NCI-H526 (cell line): ENCODE results near the gene EPB41L4A.
A peak's percentile ranks its signal among the peaks of the same experiment; 100 is the strongest.

Experiments
- DNase-seq, 2 experiments: peaks; one replicate each; lab custom pipeline; 2025; lab: John Stamatoyannopoulos, UW

EPB41L4A gene

DNA sequence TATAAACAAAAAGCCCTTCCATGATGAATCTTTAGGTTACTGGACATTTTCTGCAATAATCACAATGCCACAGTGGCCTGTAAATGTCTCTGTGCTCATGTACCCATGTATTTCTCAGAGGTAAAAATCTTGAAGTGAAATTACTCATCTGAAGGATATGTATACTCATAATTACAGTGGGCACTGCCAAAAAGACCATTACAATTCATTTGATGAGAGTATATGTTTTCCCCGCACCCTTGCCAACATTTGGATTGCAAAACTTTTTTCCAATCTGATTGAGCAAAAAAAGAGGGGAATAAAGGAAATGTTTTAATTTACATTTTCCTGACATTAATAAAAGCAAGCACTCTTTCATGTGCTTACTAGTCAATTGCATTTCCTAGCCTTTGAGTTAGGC lies 110.5 kb downstream of the EPB41L4A start:
- DNase-seq = no peak

DNA sequence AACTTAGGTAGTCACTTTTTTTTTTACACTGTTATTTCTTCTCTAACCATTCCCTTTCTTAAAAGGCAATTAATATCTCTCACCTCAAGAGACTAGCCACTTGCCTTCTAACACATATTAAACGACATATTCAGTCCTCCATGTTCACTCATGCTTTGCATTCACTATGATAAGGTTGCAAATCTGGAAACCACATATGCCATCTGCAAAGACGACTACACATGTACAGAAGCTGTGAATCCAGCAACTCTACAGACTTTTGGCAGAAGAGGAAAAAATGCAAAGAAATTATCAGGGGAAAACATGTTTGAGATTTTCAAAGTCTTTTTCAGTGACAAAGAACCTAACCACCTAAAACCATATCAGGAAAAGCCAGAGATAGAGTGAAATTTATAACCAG lies 112.1 kb downstream of the EPB41L4A start:
- DNase-seq = peak; percentile 18 to 31

DNA sequence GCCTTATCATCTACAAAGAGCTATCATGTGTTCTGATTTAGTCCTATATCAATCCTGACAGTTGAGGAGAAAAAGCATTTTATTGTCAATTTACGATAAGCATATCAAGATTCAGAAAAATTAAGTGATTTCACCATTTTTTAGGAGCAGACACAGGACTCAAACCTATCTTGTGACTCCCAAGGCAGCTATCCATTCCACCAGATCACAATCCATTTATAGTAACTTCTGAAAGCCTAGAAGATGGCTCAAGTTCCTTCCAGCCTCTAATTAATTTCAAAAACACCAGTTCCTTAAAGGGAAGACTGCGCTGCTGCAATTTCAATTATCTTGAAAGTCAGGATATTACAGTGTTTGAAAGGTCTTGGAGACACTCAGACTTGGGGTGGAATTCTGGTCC lies 114.3 kb downstream of the EPB41L4A start:
- no peak for DNase-seq

DNA sequence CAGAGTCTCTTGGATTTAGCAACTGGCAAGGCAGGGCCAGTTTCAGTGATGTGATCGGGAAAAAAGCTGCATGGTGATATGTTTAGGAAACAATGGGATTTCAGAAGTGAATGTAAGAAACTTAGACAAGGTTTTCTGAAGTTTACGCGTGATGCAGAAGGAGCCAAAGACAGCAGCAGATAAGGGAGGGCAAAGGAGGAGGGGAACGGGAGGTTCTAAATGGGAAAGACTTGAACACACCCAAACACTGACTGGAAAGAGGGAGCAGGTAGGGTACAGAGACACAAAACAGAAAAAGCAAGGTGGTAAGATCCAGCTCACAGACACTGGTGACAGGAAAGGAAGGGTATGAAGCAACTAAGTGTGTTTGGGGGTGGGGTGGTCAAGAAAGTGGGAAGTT lies 115.4 kb downstream of the EPB41L4A start:
- DNase-seq = no peak

DNA sequence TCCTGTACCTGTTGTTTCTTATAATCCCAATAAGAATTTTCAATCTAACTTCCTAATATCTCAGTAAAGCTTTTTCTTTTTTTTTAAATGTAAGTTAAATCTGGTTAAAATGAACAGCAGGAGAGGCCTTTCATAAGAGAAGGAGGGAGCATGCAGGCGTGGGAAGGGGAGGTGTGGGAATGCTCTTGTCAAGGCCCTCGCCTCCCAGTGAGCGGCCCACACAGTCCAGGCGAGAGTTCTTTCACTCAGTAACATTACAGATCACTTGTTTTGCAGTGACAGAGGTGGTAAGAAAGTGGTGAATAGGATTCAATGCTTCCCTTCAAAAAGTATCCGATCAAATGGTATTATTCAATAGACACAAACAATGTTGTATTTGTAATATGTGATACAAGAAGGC lies 125.0 kb downstream of the EPB41L4A start:
- DNase-seq = no peak

DNA sequence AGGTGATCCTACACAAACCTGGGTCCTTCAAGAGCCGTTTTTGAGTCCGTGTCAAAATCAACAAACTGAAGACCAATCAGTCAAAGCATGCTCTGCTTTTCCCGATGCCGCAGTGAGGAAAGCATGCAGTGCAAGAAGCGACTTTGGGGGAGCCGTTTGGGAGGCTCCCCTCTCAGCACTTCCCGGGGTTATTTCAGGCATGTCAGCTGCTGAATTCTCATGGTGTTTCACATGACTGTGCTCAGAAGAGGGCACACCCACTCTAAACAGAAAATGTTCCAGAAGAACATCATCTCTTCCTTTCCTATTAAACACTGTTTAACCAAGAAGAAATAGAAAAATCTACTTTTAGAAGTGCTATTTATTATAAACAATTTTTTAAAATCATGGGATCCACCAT lies 125.5 kb downstream of the EPB41L4A start:
- no peak for DNase-seq

DNA sequence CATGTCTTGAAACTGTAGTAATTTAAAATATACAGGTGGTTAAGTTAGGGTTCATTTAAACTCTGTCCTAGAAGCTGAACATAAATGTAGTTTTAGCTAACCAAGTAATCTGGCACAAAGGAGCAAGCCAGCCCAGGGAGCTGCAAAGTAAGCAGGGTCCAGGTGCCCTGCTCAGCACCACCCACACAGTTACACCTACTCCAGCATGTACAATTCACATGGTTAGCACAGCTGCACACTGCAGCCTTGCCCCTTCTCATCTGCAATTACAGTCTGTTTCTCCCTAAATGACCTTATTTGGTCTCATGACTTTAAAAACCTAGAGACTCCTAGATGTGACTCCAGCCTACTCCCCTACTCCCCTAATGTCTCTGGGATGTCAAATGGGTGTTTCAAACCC lies 128.4 kb downstream of the EPB41L4A start:
- no peak for DNase-seq

DNA sequence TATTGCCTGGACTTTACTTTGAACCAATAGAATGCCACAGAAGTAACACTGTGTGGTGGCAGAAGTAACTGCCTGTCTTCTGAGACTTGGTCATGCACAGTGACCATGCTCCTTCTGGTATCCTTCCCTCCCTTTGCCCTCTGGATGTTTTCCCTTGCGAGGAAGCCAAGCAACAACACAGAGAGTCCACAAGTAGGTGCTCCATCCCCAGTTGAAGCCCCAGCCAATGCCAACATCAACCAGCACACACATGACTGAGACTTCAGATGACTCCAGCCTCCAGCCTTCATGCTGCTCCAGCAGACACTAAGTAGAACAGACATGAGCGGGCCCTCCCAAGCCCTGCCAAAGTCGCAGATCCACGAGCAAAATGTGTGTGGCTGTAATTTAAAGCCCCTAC lies 129.6 kb downstream of the EPB41L4A start:
- DNase-seq = no peak

DNA sequence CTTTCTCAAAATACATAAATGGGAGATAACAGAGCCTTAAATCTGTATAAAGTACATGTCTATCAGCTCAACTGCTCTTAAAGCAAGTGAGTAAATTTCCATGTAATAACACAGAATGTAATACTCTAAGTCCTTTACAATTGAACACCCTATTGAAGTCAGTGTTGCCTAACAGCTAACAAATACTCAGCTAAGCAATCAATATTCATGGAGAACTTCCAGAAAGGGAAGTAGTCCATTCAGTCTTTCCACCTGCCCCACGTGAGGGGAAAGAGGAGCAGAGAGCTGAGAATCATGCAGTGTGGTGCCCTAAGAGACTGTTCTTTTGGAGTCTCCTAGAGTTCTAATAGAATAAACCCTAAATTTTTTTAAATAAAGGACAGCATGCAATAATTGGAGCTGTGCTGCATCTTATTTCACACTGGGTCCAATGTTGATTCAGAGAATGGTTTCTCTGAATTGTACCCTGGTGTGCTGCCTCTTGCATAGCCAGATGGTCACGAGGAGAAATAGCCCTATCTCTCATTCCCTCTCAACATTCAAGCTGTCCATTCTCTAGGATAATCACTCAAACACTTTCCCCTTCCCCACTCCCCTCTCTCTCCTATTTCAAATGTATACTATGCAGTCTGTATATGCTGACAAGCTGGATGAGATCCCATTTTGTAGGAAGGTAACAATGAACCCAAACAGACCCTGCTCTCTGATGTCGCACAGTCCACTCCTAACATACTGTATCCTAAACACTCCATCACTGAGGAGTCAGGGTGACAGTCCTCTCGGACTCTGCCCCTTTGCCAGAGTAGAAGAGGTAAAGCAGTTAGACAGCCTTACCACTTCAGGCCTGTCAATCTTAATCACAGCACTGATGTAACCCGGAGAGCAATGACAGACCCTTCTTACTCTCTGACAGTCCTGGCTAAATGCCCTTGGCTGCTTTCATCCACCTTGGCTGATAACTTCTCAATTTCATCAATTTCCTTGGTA lies 134.8 kb downstream of the EPB41L4A start:
- DNase-seq = no peak

DNA sequence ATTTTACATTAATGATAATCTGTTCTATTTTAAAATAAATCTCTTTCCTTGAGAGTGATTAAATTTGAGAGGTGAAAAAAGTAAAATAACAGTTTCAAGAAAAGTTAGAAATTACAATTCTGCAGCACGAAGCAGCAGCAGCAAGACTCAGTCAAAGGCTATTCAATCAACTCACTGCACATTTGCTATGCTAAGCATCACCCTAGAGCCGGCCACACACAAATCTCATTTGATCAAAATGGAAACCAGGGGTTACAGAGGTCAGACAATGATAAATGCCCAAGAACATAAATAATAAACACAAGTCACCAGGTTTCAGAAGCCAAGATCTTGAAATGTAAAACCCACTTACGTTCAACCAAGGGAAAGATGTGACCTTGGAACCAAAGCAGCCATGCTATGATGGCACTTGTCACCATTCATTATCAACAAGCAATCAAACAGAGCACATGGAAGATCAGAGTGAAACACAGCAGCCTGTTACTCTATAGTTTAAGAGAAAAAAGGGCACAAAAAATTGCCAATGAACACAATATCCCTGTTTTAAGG lies 136.0 kb downstream of the EPB41L4A start:
- no peak for DNase-seq

DNA sequence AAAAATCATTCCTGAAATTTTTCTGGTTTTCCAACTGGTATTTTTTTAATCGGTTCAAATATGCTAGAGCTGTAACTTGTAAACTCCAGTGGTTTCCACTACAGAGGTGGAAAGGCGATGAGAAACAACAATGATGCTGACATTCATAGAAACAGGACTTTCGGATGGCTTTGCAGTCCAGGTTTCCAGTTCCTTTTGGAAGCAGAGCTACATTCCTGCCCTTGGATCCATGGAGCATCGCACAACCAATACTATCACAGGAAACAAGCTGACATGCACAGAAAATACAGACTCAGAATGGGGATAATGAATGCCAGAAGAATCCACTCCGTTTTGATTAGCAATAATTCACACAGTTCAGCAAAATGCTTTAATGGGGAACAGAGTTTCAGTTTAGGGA lies 140.0 kb downstream of the EPB41L4A start:
- no peak for DNase-seq

DNA sequence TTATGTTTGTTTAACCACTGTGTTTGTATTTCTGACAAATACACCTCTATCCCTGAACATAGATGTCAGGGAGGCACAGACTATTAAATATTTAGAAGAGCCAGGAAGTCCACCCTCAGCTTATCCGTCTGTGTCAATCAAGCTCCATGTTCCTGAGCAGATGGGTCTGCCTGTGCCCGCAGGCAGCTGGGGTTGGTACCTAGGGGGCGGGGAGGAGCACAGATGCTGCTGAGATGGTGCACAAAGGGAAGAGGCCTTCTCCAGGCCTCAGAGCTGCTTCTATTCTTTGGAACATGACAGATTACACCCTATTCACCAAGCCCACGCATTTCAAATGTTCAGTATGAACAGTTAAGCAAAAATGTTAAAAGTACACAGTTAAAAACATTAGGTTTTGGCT lies 142.1 kb downstream of the EPB41L4A start:
- peak; percentile 2 to 22 for DNase-seq

DNA sequence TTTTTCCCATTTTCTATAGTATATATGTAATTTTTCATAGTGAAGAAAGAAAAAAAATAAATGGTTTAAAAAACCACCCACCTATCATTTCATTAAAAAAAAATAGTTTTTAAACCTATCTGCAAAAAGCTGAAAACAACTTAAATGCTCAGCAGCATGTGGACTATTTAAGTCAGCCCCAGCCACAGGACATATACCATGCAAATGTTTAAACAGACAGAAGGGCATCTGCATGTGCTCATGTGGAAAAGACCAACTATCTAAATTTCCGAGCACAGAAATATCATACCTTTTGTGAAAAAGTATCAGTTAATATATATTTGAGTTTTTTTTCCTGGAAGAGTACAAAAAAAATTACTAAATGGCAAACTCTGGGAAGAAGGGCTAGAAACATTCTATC lies 143.4 kb downstream of the EPB41L4A start:
- DNase-seq = peak; percentile 22 to 58

DNA sequence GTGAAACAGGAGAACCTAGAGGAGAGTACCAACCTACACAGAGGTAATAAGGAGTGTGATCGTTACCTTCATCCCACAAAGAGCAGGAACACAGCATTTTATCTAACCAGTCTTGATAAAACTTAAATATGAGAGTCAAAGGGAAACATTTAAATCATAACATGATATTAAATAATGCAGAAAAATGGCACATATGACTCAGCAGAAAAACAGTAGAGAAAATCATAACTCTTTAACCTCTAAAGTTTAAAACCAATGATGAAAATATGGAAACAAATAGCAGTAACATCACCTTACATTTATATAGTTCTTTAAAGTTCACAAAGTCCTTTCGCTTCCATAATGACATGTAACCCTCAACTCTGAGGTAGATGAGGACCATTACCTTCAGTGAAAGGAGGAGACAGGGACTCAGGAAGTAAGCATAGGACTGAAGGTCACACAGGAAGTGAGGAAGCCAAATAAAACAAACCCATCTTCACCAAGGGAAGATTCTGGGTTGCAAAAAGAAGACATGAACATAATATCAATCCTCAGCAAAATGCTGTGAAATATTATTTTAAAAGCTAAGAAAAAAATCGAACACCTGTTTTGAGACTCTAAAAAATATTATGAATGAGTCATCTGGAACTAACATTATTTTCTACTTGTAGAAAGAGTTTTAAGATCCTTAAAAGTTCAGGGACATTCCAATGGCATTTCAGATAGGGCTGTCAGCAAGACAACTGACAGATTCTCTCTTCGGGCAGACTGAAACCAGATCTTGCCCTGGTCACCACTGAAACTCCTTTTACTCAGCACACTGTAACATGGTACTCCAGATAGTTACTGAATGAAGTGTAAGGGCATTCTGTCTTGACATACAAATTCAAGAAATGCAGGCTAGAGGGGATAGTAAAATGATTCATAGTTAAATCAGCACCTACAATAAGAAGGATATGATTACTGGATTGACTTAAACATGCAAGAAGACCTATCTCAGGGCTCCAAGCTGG lies 148.5 kb downstream of the EPB41L4A start:
- no peak for DNase-seq

DNA sequence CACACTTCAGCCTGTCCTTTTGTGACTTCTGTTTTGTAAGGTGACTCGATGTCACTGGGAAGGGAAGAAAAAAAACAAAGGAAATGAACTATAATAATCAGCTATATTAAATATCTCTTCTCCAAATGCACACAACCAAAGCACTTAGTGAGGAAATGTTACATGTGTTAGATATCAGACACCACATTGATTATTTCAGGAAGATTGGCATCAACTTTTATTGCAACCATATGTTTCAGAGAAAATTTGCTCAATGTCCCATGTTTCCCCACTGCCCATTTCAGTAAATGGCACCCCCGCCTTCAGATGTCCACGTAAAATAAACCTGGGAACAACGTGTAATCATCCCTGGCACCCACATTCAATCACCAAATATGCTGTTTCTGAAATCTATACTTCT lies 151.8 kb downstream of the EPB41L4A start:
- DNase-seq = no peak

DNA sequence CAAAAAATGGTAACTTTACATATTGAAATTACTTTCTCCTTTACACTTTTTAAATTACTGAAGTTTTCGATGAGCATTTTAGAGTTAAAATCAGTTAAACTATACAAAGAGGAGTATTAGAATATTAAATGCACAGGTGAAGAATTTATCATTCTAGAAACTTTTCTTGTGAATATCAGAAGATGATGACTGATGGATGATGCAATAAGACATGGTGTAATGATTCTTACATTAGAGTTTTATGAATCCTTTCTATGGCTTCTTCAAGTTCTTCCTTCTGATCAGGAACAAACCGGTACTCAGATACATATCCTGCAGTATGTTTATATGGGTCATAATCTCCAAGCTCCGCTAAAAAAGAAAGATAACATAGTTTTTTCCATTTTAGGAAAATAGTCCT lies 154.4 kb downstream of the EPB41L4A start:
- DNase-seq = no peak

DNA sequence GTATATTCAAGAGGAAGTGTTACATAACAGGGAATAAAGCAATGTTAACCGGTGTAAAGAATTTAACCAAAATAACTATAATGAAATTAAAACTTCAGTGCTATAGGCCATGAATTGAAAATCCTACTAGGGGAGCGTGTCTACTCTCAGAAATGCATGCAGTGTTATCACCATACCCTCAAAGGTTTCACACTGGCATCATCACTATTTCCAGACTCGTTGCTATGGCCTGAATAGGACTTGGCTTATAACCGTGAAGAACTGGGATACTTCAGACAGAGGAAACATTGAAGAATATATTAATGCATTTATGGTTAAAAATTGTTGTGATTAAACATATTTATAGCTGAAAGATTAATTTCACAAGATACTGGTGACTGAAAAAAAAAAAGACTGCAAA lies 154.9 kb downstream of the EPB41L4A start:
- DNase-seq = no peak

DNA sequence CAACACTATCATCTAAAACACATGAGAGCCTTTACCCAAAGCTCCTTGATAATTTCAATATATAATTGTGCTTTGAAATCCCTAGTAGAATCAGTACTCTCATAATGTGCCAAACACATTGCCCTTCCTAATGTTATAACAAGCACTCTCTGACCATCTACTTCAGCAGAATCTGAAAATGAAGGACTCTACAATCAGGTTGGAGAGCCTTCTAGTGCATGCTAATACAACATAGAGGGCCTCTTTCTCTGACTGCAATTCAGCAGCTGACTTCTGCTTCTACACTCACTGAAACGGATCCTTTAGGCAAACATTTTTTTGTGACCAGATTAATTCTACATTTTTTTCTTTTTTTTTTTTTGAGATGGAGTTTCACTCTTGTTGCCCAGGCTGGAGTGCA lies 155.6 kb downstream of the EPB41L4A start:
- no peak for DNase-seq

DNA sequence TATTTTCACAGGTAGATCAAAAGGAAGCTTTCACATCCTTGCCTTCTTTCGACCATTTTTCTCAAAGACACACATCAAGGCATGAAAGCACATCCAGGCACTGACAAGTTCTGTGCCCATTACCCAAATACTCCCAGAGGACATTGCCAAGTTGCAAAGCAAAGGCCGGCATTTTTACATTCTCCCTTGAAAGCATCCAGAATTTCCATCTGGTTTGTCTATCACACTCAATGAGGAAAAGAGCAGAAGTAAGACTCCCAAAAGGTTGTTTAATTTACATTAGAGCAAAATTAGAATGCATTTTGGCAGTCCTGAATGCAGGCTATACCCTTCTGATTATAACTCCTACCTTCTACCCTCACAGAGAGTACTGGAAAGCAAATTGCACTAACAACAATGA lies 160.5 kb downstream of the EPB41L4A start:
- DNase-seq = no peak

DNA sequence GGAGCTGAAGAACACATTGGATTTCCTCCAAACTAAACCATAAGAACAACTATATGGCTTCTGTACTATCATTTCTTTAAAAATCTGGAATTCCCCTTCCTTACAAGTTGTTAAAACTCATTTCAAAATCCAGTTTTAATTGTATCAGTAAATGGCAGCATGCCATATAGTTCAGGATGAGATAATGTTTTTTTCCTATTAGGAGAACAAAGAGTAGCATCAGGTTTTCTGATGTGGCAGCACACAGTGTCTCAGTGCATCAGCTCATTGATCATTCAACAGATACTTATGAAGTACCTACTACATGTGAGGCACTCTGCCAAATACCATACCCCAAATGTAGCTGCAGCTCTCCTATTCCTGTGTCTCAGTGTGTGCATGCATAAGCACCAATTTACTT lies 161.1 kb downstream of the EPB41L4A start:
- no peak for DNase-seq

DNA sequence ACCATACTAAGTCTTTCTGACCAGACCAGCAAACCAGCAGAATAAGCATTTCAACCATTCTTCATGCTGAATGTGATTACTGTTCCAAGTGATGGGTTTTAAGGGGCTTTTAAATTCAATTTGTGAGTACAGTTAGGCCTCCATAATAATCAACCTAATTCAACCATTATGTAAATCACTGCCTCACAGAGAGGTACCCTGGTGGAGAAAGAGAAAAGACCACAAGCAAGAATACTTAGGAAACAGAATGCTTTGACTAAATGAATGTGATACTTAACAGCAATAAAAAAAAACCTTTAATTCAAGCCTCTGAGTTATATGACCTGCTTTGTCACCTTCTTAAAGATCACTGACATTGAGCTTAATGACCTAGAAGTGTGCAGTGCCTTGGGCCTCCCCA lies 162.1 kb downstream of the EPB41L4A start:
- DNase-seq = no peak

DNA sequence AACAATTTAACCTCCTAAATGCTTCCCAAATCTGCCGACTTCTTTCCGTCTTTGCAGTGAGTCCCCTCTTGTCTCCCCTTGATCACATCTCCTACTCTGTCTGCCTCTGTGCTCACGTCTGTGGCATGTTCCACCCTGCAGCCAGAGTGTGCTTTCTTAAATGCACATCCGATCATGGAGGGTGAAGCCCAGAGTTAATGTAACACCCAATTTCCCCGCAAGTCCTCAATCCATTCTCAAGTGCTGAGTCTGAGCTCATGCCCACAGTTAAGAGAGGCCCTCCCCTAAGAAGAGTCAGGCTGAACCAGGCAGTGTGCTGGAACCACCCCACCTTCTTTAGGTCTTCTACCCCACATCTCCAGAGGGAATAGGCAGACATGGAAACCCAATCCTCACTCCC lies 164.8 kb downstream of the EPB41L4A start:
- no peak for DNase-seq
